AG10803 (cell line): ENCODE data around the gene PTPRD.

ENCODE experiments used
- DNase-seq: peaks from one replicate; pipeline ENCODE4 v3.0.0; 2010; ENCODE audit warnings: low read depth
- H3K4me3 ChIP-seq: 2 replicates; pipeline ENCODE4 v1.5.1; 2011; ENCODE audit warnings: mild to moderate bottlenecking, low read length, control low read depth
- TF ChIP-seq, protein P1 (sequence below): conservative IDR thresholded peaks from 2 replicates; pipeline ENCODE4 v1.5.1; 2011; ENCODE audit warnings: mild to moderate bottlenecking, low read length, control low read depth, inconsistent platforms

Gene PTPRD

DNA sequence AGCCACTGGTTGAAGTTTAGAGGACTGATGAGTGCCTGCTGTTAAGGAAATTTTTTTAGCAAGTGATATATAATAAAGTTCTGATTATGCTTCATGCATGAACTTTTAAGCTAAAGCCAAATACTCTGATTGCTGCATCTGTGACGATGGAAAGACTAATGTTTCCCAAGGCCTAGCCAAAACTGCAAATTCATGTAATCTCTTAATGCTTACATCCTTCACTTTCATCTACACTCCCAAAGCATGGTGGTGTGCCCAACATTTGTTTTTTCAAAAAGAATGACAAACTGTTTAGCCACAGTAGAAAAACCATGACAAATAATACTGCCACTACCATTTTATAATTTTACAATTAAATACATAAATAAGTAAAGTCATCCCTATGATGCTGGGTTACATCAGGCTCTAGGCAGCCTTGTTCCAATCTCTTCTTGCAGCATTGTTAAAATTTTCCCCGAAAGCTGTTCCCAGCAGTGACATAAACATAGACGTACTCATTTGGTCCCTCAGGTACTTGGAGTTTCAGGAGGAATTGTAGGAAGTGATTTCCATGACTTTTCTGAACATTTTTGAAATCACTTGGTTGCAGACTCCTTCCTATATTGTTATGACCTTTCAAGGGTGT is 2187.9 kb downstream of the PTPRD start:
- TF ChIP-seq, protein P1, sequence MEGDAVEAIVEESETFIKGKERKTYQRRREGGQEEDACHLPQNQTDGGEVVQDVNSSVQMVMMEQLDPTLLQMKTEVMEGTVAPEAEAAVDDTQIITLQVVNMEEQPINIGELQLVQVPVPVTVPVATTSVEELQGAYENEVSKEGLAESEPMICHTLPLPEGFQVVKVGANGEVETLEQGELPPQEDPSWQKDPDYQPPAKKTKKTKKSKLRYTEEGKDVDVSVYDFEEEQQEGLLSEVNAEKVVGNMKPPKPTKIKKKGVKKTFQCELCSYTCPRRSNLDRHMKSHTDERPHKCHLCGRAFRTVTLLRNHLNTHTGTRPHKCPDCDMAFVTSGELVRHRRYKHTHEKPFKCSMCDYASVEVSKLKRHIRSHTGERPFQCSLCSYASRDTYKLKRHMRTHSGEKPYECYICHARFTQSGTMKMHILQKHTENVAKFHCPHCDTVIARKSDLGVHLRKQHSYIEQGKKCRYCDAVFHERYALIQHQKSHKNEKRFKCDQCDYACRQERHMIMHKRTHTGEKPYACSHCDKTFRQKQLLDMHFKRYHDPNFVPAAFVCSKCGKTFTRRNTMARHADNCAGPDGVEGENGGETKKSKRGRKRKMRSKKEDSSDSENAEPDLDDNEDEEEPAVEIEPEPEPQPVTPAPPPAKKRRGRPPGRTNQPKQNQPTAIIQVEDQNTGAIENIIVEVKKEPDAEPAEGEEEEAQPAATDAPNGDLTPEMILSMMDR: no peak
- H3K4me3 ChIP-seq: no peak overlapping the region
- DNase-seq: no peak

DNA sequence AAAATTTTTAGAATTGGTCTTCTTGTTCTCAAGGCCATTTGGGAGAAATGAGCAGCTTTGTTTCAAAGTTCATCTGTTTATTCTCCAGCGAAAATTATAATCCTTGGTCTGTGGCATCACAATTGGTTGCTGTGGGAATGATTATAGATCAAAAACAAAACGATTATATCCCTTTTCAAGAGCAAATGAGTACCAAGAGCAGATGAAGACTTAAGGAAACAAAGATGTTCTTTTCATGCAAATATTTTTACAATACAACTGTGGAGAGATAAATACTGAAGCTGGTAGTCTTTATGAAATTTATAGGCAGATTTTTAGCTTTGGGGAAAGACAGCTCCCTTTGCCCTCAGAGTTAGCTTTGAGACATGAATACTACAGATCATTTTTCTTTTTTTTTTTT is 2192.4 kb downstream of the PTPRD start:
- no peak for DNase-seq
- TF ChIP-seq, protein P1: no peak
- H3K4me3 ChIP-seq: no peak overlapping the region

DNA sequence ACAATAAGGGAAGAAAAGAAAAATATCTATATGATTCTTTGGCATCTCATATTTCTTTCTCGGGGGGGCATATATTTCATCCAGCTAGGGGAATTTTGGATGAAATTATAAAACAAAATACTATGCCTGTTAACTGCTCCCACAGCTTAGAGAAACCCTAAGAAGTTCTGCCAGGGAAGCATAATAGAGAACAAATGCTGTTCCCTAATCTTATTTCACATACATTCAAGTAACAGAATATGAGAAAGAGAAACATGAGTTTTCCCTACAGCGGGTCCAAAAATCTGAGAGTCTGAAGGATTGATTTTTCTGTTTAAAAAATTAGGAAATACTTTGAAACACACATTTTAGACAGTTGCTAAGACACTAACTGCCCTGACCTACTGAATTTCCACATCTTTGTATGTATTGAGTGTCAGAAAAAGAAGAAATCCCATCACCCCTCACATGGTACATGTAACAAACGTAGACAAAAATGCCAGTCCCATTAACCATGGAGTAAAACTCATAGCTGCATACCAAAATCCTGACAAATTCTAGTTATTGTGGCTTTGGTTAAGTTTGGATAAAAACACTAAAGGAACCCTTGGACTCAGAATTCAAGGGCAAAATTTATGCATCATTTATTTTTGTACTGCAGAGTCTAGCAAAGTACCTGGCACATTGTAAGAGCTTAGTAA is 2193.1 kb downstream of the PTPRD start:
- TF ChIP-seq, protein P1: no peak
- DNase-seq: peak; percentile 17
- H3K4me3 ChIP-seq: no peak overlapping the region

DNA sequence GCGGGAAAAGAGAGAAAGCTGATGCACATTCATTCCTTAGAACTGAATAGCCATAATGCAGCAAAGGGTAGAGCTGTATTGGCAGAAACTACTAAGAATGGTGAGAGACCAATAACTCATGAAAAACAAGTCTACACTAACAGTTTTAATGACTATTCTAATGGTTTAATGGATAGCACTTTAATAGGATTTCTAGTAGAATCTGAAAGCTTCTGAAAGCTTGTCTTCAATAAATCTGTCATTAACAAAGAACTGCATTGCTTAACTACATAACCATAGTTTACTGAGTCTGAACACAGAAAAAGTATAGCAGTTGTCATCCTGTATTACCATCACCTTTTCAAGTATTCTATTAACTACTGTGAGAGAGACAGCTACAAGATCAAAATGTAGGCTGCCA is 2195.5 kb downstream of the PTPRD start:
- no peak overlapping the region for H3K4me3 ChIP-seq
- no peak for DNase-seq
- TF ChIP-seq, protein P1: no peak

DNA sequence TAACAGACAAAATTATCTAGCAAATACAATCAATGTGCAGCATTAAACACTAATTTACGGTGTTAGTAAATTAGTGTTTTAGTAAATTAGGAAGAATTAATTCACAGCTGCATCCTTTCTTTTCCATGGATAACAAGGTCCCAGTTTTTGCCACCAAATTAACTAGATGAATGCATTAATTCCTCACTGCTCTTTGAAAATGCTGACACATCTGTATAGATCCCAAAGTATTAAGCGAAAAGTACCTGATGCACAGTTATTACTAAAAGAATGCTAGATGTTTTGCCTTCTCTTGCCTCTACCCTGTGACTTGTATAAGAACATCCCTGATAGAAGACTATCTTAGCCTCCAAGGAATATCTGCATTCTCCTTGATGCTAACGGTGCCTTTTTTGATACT is 2200.5 kb downstream of the PTPRD start:
- TF ChIP-seq, protein P1: no peak
- DNase-seq: no peak
- H3K4me3 ChIP-seq: no peak overlapping the region

DNA sequence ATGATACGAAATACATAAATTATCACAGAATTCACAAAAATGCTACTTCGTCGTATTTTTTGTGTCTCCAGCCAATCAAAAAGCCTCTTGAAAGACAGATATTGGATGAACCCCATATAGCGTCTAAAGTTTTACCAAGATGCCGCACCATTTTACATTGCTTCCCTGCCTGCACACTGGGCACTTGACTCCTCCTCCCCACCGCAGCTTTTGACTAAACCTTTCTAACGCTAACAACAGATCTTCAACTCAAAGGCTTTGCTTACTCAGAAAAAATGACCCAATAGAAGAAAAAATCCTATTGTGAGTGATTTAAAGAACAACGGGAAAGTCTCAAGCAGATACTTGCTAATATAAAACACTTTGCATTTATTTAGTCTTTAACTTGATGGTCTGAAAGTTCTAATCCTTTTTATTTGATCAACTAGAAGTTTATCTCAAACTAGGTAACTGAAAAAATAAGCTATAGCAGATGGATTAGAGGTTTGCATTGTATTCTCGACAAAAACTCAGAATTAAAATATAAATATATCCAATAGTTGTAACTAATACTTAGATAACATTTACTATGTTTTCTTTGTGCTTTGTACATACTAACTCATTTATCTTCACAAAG is 2204.1 kb downstream of the PTPRD start:
- no peak for DNase-seq
- H3K4me3 ChIP-seq: no peak overlapping the region
- TF ChIP-seq, protein P1: no peak
